GM12878 (cell line): ENCODE measurements around the gene KLLN.

Source experiments
- ASH2L ChIP-seq: fragments of 300-600, 200-600 bp; sonication (generic); IDR thresholded peaks from 2 replicates; pipeline ENCODE4 v1.6.1; 2017; ENCODE audit warnings: low read depth, mild to moderate bottlenecking, borderline replicate concordance
- CEBPB ChIP-seq, 2 experiments: fragments of 150-350 bp in 1 of 2; IDR thresholded peaks; 2 replicates each; pipeline ENCODE4 v1.6.1; 2012 to 2014; ENCODE audit warnings: low read depth in 2 of 2, low read length in 2 of 2, borderline replicate concordance in 1 of 2, inconsistent platforms in 1 of 2
- CHD2 ChIP-seq: IDR thresholded peaks from 2 replicates; pipeline ENCODE4 v1.6.1; 2011; ENCODE audit warnings: low read depth, low read length, improper control_type of control experiment, borderline replicate concordance
- CTCF ChIP-seq, 3 experiments: IDR thresholded peaks in 2 of 3; conservative IDR thresholded peaks in 1 of 3; 2 replicates each; pipeline ENCODE4 v1.5.1; 2011; ENCODE audit warnings: low read depth in 3 of 3, low read length in 3 of 3, mild to moderate bottlenecking in 3 of 3, control low read depth in 2 of 3, moderate library complexity in 2 of 3, inconsistent platforms in 1 of 3, mixed read lengths in 1 of 3; ENCODE audit not compliant: control insufficient read depth in 2 of 3, insufficient read depth in 1 of 3; ENCODE audit errors: extremely low read depth in 1 of 3
- E2F8 ChIP-seq: fragments of 450-650 bp; IDR thresholded peaks from 2 replicates; pipeline ENCODE4 v1.6.1; 2018; ENCODE audit warnings: mild to moderate bottlenecking, low read depth, moderate library complexity; ENCODE audit not compliant: partially characterized antibody
- EP300 ChIP-seq, 2 experiments: fragments of 150-350 bp in 1 of 2; IDR thresholded peaks; 2 replicates each; pipeline ENCODE4 v1.6.1; 2011 to 2012; ENCODE audit warnings: low read depth in 2 of 2, low read length in 2 of 2, borderline replicate concordance in 1 of 2, improper control_type of control experiment in 1 of 2, inconsistent platforms in 1 of 2; ENCODE audit not compliant: control insufficient read depth in 1 of 2
- EZH2 ChIP-seq: IDR thresholded peaks from 2 replicates; pipeline ENCODE4 v1.6.1; 2012; ENCODE audit warnings: low read depth, mild to moderate bottlenecking, control low read depth, inconsistent platforms, low read length, borderline replicate concordance; ENCODE audit not compliant: control insufficient read depth
- MXI1 ChIP-seq: fragments of 150-350 bp; IDR thresholded peaks from 2 replicates; pipeline ENCODE4 v1.6.1; 2011; ENCODE audit warnings: low read depth, mild to moderate bottlenecking, inconsistent platforms, low read length, improper control_type of control experiment
- POLR2A ChIP-seq: IDR thresholded peaks from 2 replicates; pipeline ENCODE4 v1.6.1; 2011; ENCODE audit warnings: low read depth, mild to moderate bottlenecking, low read length
- POLR2AphosphoS5 ChIP-seq: IDR thresholded peaks from 2 replicates; pipeline ENCODE4 v1.6.1; 2011; ENCODE audit warnings: mild to moderate bottlenecking, low read length, inconsistent platforms
- RCOR1 ChIP-seq: conservative IDR thresholded peaks from 2 replicates; pipeline ENCODE4 v1.6.1; 2012; ENCODE audit warnings: low read depth, low read length, improper control_type of control experiment
- SPI1 ChIP-seq: IDR thresholded peaks from 2 replicates; pipeline ENCODE4 v1.6.1; 2011; ENCODE audit warnings: low read depth, mild to moderate bottlenecking, low read length, moderate library complexity, borderline replicate concordance; ENCODE audit not compliant: insufficient read depth
- TAF1 ChIP-seq: IDR thresholded peaks from 2 replicates; pipeline ENCODE4 v1.6.1; 2011; ENCODE audit warnings: mild to moderate bottlenecking, low read depth, low read length, borderline replicate concordance
- YBX1 ChIP-seq: fragments of 450-650 bp; IDR thresholded peaks from 2 replicates; pipeline ENCODE4 v1.6.1; 2016; ENCODE audit warnings: antibody characterized with exemption

- TF ChIP-seq E2F8 (no peak), SPI1 (no peak), EP300 (IDR thresholded peaks at IDR 0.05; ENCODE audit: borderline replicate concordance in 1 of 2, control insufficient read depth in 1 of 2, low read depth in 2 of 2, low read length in 2 of 2) (no peak), RCOR1 (no peak), TAF1 (no peak), CEBPB (IDR thresholded peaks at IDR 0.05; ENCODE audit: borderline replicate concordance in 1 of 2, low read depth in 2 of 2, low read length in 2 of 2) (no peak), POLR2AphosphoS5 (no peak), MXI1 (no peak), POLR2A (no peak), CHD2 (no peak), CTCF (IDR thresholded peaks at IDR 0.05 in 2 of 3, conservative IDR thresholded peaks at IDR 0.05 in 1 of 3; ENCODE audit: control insufficient read depth in 2 of 3, extremely low read depth in 1 of 3, insufficient read depth in 1 of 3, low read depth in 3 of 3, low read length in 3 of 3) (no peak), YBX1 (no peak), ASH2L (no peak), EZH2 (no peak)
Observed at GRCh38 chr10:87887146-87887545, 23.8 kb upstream of the KLLN start.
